HepG2 (cell line): ENCODE results near the gene EPHX1. TPM values are rescaled to one million over a fixed set of nuclear protein-coding genes. Genes with fewer than 3 reads are reported as not detected.

Experiments used
- BCLAF1 ChIP-seq: fragments of 450-650 bp; IDR thresholded peaks from 2 replicates; pipeline ENCODE4 v1.6.1; 2017; ENCODE audit warnings: mild to moderate bottlenecking
- CREB3 ChIP-seq: sonication (generic); formaldehyde crosslinking; IDR thresholded peaks from 2 replicates; pipeline ENCODE4 v1.5.0; 2020; ENCODE audit warnings: missing genetic modification reagents
- FOXJ3 ChIP-seq: sonication (generic); formaldehyde crosslinking; IDR thresholded peaks from 2 replicates; pipeline ENCODE4 v1.4.0; 2020; ENCODE audit warnings: missing genetic modification reagents, mild to moderate bottlenecking, borderline replicate concordance
- GATAD2A ChIP-seq: IDR thresholded peaks from 2 replicates; pipeline ENCODE4 v1.6.1; 2016
- POLR2AphosphoS2 ChIP-seq: IDR thresholded peaks from 2 replicates; pipeline ENCODE4 v1.6.1; 2011; ENCODE audit warnings: low read depth, low read length, improper control_type of control experiment
- SUZ12 ChIP-seq: fragments of 150-350 bp; IDR thresholded peaks from 2 replicates; pipeline ENCODE4 v1.6.1; 2014; ENCODE audit warnings: low read depth, low read length
- TBX2 ChIP-seq: sonication (generic); formaldehyde crosslinking; IDR thresholded peaks from 2 replicates; pipeline ENCODE4 v1.5.0; 2020; ENCODE audit warnings: missing genetic modification reagents, mild to moderate bottlenecking, borderline replicate concordance
- ZNF225 ChIP-seq: sonication (generic); formaldehyde crosslinking; IDR thresholded peaks from 2 replicates; pipeline ENCODE4 v1.4.0; 2020; ENCODE audit warnings: mild to moderate bottlenecking, missing genetic modification reagents
- ZNF646 ChIP-seq: sonication (generic); formaldehyde crosslinking; IDR thresholded peaks from 2 replicates; pipeline ENCODE4 v1.9.0; 2021; ENCODE audit warnings: mild to moderate bottlenecking, missing genetic modification reagents
- ZSCAN25 ChIP-seq: sonication (generic); formaldehyde crosslinking; IDR thresholded peaks from 2 replicates; pipeline ENCODE4 v1.8.0; 2022; ENCODE audit warnings: mild to moderate bottlenecking, missing genetic modification reagents
- polyA plus RNA-seq, 8 experiments: library from polyadenylated mRNA; depleted of rRNA in 3 of 8; stranded (reverse) in 7 of 8; unstranded in 1 of 8; fragments of >200 nt; fragmentation: Illumina TruSeq in 4 of 8; extraction: Trizol in 4 of 8; gene quantifications; 2 replicates each; pipeline versions ENCODE4 v1.2.1 to v1.2.3, GENCODE V29; 2011 to 2016; ENCODE audit warnings: low read depth in 4 of 8, missing spikeins in 1 of 8, mixed read lengths in 1 of 8; ENCODE audit not compliant: insufficient read depth in 1 of 8
- total RNA-seq, 5 experiments: library from RNA; depleted of rRNA; stranded (reverse); fragments of >200 nt; fragmentation: Illumina TruSeq; extraction: Trizol; gene quantifications; 2 replicates each; pipeline ENCODE4 v1.2.3, GENCODE V29; 2016; ENCODE audit warnings: low read depth in 1 of 5

Gene EPHX1
- total and polyA plus RNA-seq, 2 of the 13 experiments (the other 11 are each of a cell fraction or from before 2014, with no cell fraction given) = 27.7 to 36.5 TPM

GRCh38 chr1:225811622-225812487 lies 1.9 kb downstream of the EPHX1 start (continued):
- TF ChIP-seq BCLAF1 = no peak
- TF ChIP-seq SUZ12 = no peak
- no peak for TF ChIP-seq ZSCAN25
- no peak for TF ChIP-seq TBX2 (CRISPR knock-in tag)
- no peak for TF ChIP-seq ZNF225 (CRISPR knock-in tag)
- TF ChIP-seq ZNF646 (CRISPR knock-in tag) = no peak
- TF ChIP-seq CREB3 (CRISPR knock-in tag) = no peak
- TF ChIP-seq GATAD2A (CRISPR knock-in tag) = no peak
- TF ChIP-seq FOXJ3 (CRISPR knock-in tag) = no peak
- no peak for TF ChIP-seq POLR2AphosphoS2
